ENCODE measurements around the gene GABRG3. TPM values are rescaled to one million over a fixed set of nuclear protein-coding genes. Genes with fewer than 3 reads are reported as not detected.

The GABRG3 gene
- total and polyA plus RNA-seq, 2 experiments from 2014 or later: 0.15 to 0.43 TPM

- H3K79me2 ChIP-seq: no peaks in the 10 kb centered on the region
- H3K4me1 ChIP-seq (ENCODE audit: insufficient read depth): no peaks in the 10 kb centered on the region
- 90% methylated on average over 5 of the region's 5 CpGs for WGBS (ENCODE audit: low lambda C conversion rate, missing lambda C conversion rate)
- TF ChIP-seq EZH2 (IDR thresholded peaks at IDR 0.05; ENCODE audit: borderline replicate concordance) (no peak), EZH2phosphoT487 (IDR thresholded peaks at IDR 0.05; ENCODE audit: low read depth, severe bottlenecking, unreplicated experiment) (no peak), CTCF (IDR thresholded peaks at IDR 0.05; ENCODE audit: poor library complexity) (no peak)
- no peaks in the 10 kb centered on the region for H4K20me1 ChIP-seq (ENCODE audit: insufficient read depth, poor library complexity, severe bottlenecking)
- no peak overlapping the region for H3K27ac ChIP-seq
- no peaks in the 10 kb centered on the region for H3K27me3 ChIP-seq
- no peak overlapping the region for H3K4me3 ChIP-seq
- DNase-seq (ENCODE audit: low spot score): no peak
- no peaks in the 10 kb centered on the region for H3K9me2 ChIP-seq (replicated peaks; ENCODE audit: insufficient read depth)
- H3K4me2 ChIP-seq: no peak overlapping the region
- H2AFZ ChIP-seq: no peak overlapping the region
- H3K36me3 ChIP-seq (replicated peaks; ENCODE audit: insufficient read depth, low read depth): no peaks in the 10 kb centered on the region
- no peaks in the 10 kb centered on the region for H3K9me3 ChIP-seq (ENCODE audit: low read depth)
Measured at GRCh38 chr15:26936502-26936901, 34.5 kb upstream of the GABRG3 start.

GRCh38 chr15:26937134-26937533, 33.8 kb upstream of the GABRG3 start:
- Histone ChIP-seq H3K4me3 (no peak overlapping the region), H3K27me3 (no peaks in the 10 kb centered on the region), H3K9me3 (ENCODE audit: low read depth) (no peaks in the 10 kb centered on the region), H3K4me1 (ENCODE audit: insufficient read depth) (no peaks in the 10 kb centered on the region), H2AFZ (no peak overlapping the region), H3K4me2 (no peak overlapping the region), H4K20me1 (ENCODE audit: insufficient read depth, poor library complexity, severe bottlenecking) (no peaks in the 10 kb centered on the region), H3K79me2 (no peaks in the 10 kb centered on the region), H3K27ac (no peak overlapping the region), H3K36me3 (replicated peaks; ENCODE audit: insufficient read depth, low read depth) (no peaks in the 10 kb centered on the region), H3K9me2 (replicated peaks; ENCODE audit: insufficient read depth) (no peaks in the 10 kb centered on the region)
- WGBS (ENCODE audit: low lambda C conversion rate, missing lambda C conversion rate): 94% methylated on average over 13 of the region's 13 CpGs
- DNase-seq (ENCODE audit: low spot score): no peak
- TF ChIP-seq EZH2 (IDR thresholded peaks at IDR 0.05; ENCODE audit: borderline replicate concordance) (no peak), CTCF (IDR thresholded peaks at IDR 0.05; ENCODE audit: poor library complexity) (no peak), EZH2phosphoT487 (IDR thresholded peaks at IDR 0.05; ENCODE audit: low read depth, severe bottlenecking, unreplicated experiment) (no peak)

- Histone ChIP-seq H3K9me2 (replicated peaks; ENCODE audit: insufficient read depth) (no peaks in the 10 kb centered on the region), H3K9me3 (ENCODE audit: low read depth) (no peaks in the 10 kb centered on the region), H3K4me3 (no peak overlapping the region), H3K27me3 (no peaks in the 10 kb centered on the region), H2AFZ (no peak overlapping the region), H3K4me2 (no peak overlapping the region), H3K79me2 (no peaks in the 10 kb centered on the region), H3K27ac (no peak overlapping the region), H4K20me1 (ENCODE audit: insufficient read depth, poor library complexity, severe bottlenecking) (no peaks in the 10 kb centered on the region), H3K36me3 (replicated peaks; ENCODE audit: insufficient read depth, low read depth) (no peaks in the 10 kb centered on the region), H3K4me1 (ENCODE audit: insufficient read depth) (no peaks in the 10 kb centered on the region)
- DNase-seq (ENCODE audit: low spot score): no peak
- TF ChIP-seq EZH2 (IDR thresholded peaks at IDR 0.05; ENCODE audit: borderline replicate concordance) (no peak), CTCF (IDR thresholded peaks at IDR 0.05; ENCODE audit: poor library complexity) (no peak), EZH2phosphoT487 (IDR thresholded peaks at IDR 0.05; ENCODE audit: low read depth, severe bottlenecking, unreplicated experiment) (no peak)
- 69% methylated on average over 5 of the region's 5 CpGs for WGBS (ENCODE audit: low lambda C conversion rate, missing lambda C conversion rate)
Measured at GRCh38 chr15:26939398-26939797, 31.6 kb upstream of the GABRG3 start.

- no peak for TF ChIP-seq EZH2phosphoT487 (IDR thresholded peaks at IDR 0.05; ENCODE audit: low read depth, severe bottlenecking, unreplicated experiment)
- no peak for TF ChIP-seq CTCF (IDR thresholded peaks at IDR 0.05; ENCODE audit: poor library complexity)
- no peak for TF ChIP-seq EZH2 (IDR thresholded peaks at IDR 0.05; ENCODE audit: borderline replicate concordance)
- Histone ChIP-seq H2AFZ (no peak overlapping the region), H4K20me1 (ENCODE audit: insufficient read depth, poor library complexity, severe bottlenecking) (no peaks in the 10 kb centered on the region), H3K4me1 (ENCODE audit: insufficient read depth) (no peaks in the 10 kb centered on the region), H3K27me3 (no peaks in the 10 kb centered on the region), H3K79me2 (no peaks in the 10 kb centered on the region), H3K9me3 (ENCODE audit: low read depth) (no peaks in the 10 kb centered on the region), H3K4me3 (no peak overlapping the region), H3K9me2 (replicated peaks; ENCODE audit: insufficient read depth) (no peaks in the 10 kb centered on the region), H3K27ac (no peak overlapping the region), H3K4me2 (no peak overlapping the region), H3K36me3 (replicated peaks; ENCODE audit: insufficient read depth, low read depth) (no peaks in the 10 kb centered on the region)
- no peak for DNase-seq (ENCODE audit: low spot score)
- 86% methylated on average over 5 of the region's 5 CpGs for WGBS (ENCODE audit: low lambda C conversion rate, missing lambda C conversion rate)
Measured at GRCh38 chr15:26941489-26941888, 29.5 kb upstream of the GABRG3 start.
